Measurements from ENCODE around the gene TFIP11.

The TFIP11 gene

DNA sequence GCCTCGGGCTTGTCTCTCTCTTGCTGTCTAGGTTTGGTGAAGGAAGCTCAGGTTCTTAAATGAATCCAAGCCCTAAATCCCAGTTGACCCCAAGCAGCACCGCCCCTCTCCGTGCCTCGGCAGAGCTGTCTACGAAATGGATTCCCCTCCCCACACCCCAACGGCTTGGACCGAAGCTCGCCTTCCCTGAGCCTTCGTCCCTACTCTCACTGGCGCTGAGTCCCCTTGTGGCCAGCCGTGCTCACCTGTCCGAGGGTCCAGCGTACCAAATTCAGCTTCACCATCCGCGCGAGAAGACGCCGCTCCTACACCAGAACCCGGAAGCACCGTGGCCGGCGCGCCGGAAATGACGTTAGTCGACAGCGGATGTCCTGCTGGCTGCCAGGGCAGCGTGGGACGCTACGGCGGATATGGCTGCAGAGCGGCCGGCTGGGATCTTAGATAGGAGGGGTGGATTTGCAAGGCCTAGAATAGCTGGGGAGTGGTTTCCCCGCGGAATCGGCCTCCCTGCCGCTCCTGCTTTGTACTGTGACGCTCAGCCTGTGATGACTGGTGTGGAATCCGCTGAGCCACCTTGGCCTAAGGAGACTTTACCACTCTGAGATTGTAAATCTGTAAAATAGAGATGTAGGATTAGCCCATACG, at the start of gene TFIP11:
Gene TFIP11 (minus strand): TSS at position 325 of the 645 bp plus-strand sequence. CDS start 2,201 bp downstream, outside the sequence.
- peak; percentile 90 for DNase-seq (ENCODE audit: low spot score)

DNA sequence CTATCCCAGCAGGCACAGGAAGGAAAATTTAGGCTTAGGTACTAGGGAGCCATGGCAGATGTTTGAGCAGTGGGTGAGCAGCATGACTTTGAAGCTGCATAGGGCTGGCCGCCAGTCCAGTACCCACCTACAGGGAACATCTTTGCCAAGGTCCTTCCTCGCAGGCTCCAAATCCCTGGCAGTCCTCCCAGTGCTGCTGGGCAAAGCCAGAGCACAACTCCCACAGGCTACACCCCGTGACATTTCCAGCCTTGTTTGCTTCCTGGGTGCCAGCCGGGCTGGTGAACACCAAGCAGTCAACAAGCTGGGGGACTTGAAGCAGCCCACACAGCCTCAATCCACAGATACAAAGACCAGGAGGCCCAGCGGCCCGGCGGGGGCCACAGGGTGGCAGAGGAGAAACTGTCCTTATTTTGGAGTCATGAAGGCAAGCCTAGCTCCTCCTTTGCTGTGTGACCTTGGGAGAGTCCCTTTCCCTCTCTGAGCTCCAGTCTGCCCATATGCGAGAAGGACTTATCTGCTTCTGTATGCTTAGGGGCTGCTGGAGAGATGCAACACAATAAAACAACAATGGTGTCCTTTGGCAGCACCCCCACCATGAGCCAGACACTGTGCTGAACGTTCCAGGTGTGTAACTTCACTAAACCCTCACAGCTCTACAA, 49.6 kb upstream of the TFIP11 start:
- DNase-seq (ENCODE audit: low spot score) = no peak

DNA sequence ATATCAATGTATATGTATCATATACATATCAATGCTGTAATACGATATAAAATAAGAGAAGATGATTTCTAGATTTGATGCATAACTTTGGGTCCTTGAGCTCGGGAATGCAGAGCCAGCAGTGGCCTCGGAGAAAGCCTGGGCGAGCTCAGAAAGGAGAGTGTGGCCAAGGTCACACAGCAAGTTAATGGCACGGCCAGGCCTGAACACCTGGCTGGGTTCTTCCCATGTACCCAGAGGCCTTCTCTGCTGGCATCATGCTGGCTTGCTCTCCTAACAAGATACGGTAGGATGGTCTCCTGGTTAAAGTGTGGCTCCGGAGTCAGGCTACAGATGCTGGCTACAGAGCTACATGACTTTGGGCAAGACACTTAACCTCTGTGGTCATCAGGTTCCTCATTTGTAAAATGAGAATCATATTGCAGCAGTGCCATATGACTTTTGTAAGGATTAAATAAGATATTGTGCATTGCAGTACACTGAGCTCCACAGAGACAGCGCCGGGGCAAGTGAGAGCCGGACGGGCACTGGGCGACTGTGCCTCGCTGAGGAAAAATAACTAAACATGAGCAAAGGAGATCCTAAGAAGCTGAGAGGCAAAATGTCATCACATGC, 47.8 kb upstream of the TFIP11 start:
- no peak for DNase-seq (ENCODE audit: low spot score)

DNA sequence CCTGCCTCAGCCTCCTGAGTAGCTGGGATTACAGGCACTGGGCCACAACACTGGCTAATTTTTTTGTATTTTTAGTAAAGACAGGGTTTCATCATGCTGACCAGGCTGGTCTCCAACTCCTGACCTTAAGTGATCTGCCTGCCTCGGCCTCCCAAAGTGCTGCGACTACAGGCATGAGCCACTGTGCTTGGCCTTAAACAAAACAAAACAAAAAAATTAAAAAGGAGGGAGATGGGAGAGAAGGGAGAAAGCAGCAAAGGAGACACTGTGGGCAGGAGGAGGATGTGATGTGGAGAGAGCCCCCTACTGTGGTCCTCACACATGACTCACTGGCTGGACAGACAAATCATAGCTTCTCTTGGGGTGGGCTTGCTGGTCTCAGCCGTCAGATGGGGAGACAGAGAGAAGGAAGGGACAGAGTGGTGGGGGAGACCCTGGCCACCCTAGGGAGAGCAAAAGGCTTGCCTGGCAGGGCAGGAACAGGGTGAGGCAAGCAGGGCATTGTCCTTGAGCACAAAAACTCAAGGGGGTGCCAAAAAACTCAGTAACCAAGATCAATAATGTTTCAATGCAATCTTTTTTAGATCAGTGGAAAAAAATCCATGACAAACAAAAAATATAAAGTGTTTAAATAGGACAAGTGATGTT, 46.1 kb upstream of the TFIP11 start:
- no peak for DNase-seq (ENCODE audit: low spot score)

DNA sequence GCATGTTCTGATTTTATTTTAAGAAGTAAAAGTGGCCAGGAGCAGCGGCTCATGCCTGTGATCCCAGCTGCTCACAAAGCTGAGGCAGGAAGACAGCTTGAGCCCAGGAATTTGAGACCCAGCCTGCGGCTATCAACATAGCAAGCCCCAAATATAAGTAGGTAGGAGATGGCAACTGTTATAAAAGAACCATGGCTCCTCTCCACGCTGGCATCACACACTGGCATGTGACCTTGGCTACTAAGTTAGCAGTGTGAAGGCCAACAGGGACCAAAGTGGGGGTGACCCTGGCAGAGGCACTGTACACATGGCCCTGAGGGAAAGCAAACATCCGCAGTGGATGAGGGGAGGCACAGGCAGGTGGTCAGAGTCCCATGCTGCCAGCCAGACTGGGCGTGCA, 44.6 kb upstream of the TFIP11 start:
- DNase-seq (ENCODE audit: low spot score) = no peak

DNA sequence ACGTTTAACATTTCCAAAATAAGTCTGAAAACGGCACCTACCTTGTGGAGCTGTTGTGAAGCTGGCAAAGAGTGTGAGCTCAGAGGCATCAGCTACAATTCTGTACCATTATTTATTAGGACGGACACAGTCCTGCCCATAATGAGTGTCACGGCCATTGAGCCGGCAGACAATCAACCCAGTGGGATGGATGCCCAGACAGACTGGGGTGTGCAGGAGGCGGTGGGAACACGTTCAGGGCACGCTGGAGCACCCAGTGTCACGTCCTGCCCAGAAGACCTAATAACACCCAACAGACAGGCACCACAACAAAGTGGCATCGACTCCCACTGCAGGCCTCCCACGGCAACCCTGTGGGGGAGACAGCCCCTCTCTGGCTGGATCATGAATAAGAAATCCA, 43.2 kb upstream of the TFIP11 start:
- no peak for DNase-seq (ENCODE audit: low spot score)

DNA sequence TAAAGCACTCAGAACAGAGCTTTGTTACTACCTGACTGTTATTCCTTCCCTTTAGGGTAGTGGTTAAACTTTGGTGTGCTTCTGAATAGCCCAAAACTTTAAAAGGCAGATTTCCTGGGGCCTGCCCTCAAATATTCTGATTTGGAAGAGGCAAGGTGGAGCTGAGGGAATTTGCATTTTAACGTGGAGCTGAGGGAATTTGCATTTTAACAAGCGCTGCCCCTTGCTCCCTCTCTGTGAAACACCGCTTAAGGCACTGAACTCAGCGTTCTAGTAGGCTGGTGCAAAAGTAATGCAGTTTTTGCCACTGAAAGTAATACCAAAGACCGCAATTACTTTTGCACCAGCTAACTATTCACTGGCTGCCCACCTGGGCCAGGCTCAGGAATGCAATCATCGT, 42.7 kb upstream of the TFIP11 start:
- no peak for DNase-seq (ENCODE audit: low spot score)

DNA sequence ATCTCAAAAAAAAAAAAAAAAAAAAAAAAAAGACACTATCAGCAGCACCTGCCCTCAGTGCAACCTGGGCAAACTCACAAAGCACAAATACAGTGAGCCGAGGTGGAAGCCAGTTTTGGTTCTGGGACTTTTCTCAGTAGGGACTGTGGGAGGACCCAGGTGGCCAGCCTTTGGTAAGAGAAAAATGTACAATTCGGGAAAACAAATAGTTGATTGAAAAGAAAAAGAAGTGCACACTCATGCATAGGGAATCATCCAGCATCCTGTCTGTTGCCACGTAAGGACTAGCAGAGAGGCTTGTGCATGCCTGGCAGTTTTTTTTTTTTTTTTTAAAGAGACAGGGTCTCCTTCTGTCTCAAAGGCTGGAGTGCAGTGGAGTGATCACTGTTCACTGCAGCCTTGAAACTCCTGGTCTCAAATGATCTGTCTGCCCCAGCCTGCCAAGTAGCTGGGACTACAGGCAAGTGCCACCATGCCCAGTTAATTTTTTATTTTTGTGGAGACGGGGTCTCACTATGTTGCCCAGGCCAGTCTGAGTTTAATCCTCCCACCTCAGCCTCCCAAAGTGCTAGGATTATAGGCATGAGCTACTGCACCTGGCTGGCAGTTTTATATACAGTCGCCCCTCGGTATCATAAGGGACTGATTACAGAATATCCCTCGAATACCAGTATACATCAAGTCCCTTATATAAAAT, 40.9 kb upstream of the TFIP11 start:
- DNase-seq (ENCODE audit: low spot score) = peak; percentile 69

DNA sequence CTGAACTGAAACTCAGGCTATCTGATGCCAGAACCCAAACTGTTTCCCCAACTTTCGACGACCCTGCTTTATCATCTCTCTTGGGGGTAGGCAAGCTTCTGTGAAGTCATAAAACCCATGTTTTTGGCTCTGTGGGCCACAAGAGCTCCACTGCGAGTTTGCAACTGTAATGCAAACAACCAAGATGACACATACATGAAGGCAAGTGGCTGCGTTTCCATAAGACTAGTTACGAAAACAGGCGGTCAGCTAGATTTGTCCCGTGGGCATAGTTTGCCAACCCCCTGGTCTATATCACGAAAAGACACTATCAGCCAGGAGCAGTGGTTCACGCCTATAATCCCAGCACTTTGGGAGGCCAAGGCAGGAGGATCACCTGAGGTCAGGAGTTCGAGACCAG, 40.2 kb upstream of the TFIP11 start:
- no peak for DNase-seq (ENCODE audit: low spot score)

DNA sequence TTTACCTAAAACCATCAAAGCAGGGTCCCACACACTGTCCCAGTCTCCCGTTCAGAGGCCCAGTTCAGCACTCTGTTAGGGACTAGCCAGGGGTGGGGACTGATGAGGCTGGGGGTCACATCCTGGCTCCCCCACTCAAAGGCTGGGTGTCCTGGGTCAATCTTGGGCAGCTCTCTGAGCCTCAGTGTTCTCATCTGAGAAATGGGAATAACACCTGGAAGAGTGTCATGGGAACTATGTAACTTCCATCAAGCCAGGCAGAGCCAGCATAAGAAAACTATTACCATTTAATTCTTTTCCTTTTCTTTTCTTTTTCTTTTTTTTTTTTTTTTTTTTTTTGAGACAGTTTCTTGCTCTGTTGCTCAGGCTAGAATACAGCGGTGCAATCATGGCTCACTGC, 39.3 kb upstream of the TFIP11 start:
- no peak for DNase-seq (ENCODE audit: low spot score)

DNA sequence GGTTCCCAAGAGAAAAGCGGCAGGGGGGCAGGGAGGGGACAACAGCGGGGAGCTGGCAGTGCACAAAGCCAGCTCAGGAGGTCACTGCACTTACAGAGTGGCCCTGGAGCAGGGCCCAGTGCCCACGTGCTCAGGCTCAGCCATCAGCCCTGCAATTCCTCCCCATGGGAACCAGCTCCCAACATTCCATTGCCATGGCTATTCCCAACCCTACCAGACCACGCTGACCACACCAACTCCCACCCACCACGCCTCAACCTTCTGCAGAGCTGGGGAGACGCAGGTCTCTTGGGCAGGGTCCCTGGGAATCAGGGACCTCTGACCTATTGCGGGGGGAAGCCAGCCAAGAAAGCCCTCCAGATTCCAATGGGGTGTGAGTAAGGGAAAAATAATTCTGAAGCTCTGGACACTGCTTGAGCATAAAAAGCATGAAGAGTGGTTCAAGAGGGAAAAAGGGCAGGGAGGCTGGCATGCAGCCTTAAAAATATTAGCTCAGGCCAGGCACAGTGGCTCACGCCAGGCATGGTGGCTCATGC, 38.3 kb upstream of the TFIP11 start:
- peak; percentile 74 for DNase-seq (ENCODE audit: low spot score)

DNA sequence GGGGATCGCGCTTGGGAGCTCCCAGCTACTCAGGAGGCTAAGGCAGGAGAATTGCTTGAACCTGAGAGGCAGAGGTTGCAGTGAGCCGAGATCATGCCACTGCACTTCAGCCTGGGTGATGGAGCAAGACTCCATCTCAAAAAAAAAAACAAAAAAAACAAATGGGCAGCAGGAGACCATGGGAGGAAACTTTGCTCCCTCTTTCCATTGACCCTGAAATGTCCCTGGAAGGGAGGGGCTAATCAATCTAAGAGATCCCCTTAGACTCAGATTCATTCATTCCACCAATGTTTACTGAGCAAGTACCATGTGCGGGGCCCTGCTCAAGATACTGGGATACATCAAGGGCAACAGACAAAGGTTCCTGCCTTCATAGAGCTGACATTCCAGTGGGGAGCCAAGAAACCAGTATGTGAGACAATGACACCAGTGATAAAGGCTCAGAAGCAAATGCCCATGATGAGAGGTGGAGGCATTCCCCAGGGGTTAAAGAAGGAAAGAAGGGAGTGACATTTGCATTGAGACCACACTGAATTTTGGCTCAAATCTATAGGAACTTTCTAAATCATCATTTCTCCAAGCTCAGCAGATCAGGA, 37.7 kb upstream of the TFIP11 start:
- no peak for DNase-seq (ENCODE audit: low spot score)

DNA sequence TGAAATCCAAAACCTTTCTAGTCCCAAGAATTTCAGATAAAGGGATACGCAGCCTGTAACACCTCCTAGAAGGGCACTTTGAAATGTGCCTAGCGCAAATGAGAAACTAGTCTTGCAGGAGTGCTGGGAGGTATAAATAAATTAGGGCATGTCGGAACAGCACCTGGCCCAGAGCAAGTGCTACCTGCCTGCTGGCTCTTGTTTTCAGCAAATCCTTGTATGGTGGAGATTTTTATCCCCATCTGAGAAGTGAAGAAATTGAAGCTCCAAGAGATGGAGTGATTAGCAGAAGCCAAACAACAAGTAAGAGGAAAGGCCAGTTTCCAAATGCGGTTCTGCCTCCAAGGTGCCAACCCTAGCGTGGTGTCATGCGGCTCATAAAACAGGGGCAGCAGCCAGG, 36.7 kb upstream of the TFIP11 start:
- DNase-seq (ENCODE audit: low spot score) = no peak

DNA sequence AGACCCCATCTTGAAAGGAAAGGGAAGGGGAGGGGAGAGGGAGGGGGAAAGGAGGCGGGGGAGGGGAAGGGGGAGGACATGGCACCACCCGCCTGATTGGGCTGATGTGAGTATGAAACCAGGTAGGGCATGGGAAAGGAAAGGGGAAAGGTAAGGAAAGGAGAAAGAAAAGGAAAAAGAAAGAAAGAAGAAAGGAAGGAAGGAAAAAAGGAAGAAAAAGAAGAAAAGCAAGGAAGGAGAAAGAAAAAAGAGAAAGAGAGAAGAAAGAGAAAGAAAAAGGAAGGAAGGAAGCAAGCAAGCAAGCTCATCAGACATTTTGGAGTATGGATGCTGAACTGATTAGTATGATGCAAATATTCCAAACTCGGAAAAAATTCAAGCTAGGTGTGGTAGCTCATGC, 36.0 kb upstream of the TFIP11 start:
- no peak for DNase-seq (ENCODE audit: low spot score)

DNA sequence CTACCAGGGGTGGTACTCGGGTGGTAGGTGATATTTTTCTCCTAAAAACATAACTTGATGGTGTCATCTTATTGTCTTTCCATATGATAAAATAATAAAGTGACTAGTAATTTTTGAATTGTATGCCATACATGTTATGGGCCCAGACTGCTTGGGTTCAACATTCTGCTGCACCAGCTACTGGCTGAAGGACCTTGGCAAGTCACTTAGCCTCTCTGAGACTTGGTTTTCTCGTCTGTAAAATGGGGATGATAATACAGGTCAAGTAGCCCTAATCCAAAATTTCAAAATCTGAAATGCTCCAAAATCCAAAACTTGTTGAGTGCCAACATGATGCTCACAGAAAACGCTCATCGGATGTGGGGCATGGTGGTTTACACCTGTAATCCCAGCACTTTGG, 35.6 kb upstream of the TFIP11 start:
- no peak for DNase-seq (ENCODE audit: low spot score)

DNA sequence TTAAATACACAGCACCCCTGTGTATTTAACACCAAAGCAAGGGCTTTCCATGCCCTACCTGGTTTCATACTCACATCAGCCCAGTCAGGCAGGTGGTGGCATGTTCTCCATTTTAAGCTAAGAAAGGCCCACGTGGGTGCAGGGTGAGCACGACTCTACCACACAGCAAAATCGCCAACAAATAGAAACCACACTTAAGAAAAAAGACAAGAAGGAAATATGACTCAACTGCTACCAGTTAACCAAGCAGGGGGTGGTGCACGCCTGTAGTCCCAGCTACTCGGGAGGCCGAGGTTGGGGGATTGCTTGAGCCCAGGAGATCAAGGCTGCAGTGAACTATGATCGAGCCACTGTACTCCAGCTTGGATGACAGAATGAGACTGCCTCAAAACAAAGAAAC, 35.2 kb upstream of the TFIP11 start:
- DNase-seq (ENCODE audit: low spot score) = no peak

DNA sequence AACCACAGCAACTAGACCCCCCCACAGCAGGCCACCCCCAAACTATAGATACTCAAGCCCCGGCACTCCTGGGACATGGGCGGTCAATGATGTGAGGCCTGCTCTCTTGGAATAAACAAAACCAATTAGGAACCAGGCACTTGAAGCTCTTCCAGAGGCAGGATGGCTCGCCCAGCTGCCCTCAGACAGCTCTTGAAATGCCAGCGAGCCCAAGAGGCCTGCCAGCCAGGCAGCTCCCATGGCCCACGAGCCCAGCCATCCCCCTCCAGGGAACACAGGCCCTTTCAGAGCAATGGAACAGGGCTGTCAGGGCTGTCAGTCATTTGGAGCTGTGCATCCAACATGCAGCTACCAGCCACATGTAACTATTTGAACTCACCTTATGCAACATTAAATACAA, 34.0 kb upstream of the TFIP11 start:
- no peak for DNase-seq (ENCODE audit: low spot score)

DNA sequence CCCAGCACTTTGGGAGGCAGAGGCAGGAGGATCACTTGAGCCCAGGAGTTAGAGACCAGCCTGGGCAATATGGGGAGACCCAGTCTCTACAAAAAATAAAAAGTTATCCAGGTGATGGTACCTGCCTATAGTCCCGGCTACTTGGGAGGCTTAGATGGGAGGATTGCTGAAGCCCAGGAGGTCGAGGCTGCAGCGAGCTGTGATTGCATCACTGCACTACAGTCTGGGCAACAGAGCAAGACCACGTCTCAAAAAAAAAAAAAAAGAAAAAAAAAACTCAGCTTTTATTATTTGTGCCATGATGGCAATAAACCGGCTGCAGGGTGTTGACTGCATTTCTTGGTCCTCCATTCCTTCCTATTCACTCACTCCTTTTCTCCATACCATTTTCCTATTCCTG, 33.6 kb upstream of the TFIP11 start:
- no peak for DNase-seq (ENCODE audit: low spot score)

DNA sequence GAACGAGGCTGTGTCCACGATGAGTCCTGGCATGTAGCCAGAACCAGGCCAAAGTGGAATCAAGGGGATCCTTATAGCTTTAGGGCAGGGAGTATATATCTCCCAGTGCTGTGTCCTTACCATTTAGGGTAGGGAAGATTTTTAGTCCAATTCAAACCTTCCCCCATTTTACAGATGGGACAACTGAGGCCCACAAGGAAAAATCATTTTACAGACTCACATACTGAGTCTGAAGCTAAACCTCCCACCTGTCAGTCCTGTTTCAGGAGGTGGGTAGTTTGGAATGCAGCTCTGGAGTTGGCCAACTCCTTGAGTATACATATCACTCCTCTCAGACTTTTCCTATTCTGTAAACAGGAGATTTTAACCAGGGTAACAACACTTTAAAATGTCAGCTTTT, 33.1 kb upstream of the TFIP11 start:
- no peak for DNase-seq (ENCODE audit: low spot score)

DNA sequence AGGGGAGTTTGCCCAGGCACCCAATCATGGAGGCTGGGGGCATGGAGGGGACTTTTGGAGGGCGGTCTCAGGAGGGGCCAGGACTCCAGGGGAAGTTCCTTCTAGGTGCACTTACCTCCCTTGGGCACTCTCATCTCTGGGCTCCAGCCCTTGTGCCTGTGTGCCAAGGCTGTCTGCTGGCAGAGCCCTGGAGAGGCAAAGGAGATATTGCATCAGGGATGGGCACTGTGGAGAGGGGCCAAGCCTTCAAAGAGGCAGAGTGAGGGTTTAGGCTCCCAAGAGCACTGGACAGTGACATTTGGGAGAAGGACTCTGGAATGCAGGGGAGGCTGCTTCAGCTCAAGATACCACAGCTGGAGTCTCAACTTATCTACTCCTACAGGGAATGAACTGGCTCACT, 32.2 kb upstream of the TFIP11 start:
- DNase-seq (ENCODE audit: low spot score) = no peak

DNA sequence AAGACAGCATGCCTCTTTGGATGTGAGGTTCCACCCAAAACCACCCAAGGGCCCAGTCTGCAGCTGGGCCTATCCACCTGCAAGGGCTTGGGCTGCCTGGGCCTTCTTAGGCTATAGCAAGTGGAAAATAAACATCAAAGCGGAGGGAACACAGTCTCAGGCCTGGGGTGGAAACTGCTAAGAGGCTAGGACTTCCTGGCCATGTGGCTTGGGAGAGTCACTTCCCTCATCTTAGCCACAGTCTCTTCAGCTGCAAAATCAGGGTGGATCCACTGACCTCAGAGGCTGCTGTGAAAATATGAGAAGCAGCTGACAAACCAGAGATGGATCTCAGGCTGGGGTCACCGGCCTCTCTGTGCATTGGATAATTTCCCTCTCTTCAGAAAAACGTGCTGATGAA, 30.6 kb upstream of the TFIP11 start:
- DNase-seq (ENCODE audit: low spot score) = no peak

Measured in kidney tubule cell (primary cell).